ENCODE measurements around the gene PER2.

PER2 gene

GRCh38 chr2:238281826-238282480 lies 6.5 kb downstream of the PER2 start:
- no peaks in the 10 kb centered on the region for H3K27me3 ChIP-seq
- no peak overlapping the region for H3K4me3 ChIP-seq (ENCODE audit: low read depth, low read length)
- H3K9me3 ChIP-seq: no peaks in the 10 kb centered on the region
- H3K4me1 ChIP-seq: no peaks in the 10 kb centered on the region
- TF ChIP-seq CTCF (IDR thresholded peaks at IDR 0.05; ENCODE audit: low read depth, low read length): no peak
- no peak for DNase-seq
- peaks cover 6% of the 10 kb centered on the region for H3K36me3 ChIP-seq

GRCh38 chr2:238280083-238280825 lies 8.2 kb downstream of the PER2 start:
- Histone ChIP-seq H3K4me1 (no peaks in the 10 kb centered on the region), H3K9me3 (no peaks in the 10 kb centered on the region), H3K27me3 (no peaks in the 10 kb centered on the region), H3K36me3 (peaks cover 10% of the 10 kb centered on the region), H3K4me3 (ENCODE audit: low read depth, low read length) (no peak overlapping the region)
- TF ChIP-seq CTCF (IDR thresholded peaks at IDR 0.05; ENCODE audit: low read depth, low read length): no peak
- DNase-seq: no peak

- no peak overlapping the region for H3K4me3 ChIP-seq (ENCODE audit: low read depth, low read length)
- H3K9me3 ChIP-seq: no peaks in the 10 kb centered on the region
- peaks cover 20% of the 10 kb centered on the region for H3K36me3 ChIP-seq
- TF ChIP-seq CTCF (IDR thresholded peaks at IDR 0.05; ENCODE audit: low read depth, low read length): no peak
- no peaks in the 10 kb centered on the region for H3K4me1 ChIP-seq
- DNase-seq: no peak
- H3K27me3 ChIP-seq: no peaks in the 10 kb centered on the region
Observed at GRCh38 chr2:238279324-238279682, 9.1 kb downstream of the PER2 start.

- TF ChIP-seq CTCF (IDR thresholded peaks at IDR 0.05; ENCODE audit: low read depth, low read length): no peak
- no peak for DNase-seq
- Histone ChIP-seq H3K9me3 (no peaks in the 10 kb centered on the region), H3K4me3 (ENCODE audit: low read depth, low read length) (no peak overlapping the region), H3K4me1 (no peaks in the 10 kb centered on the region), H3K36me3 (peaks cover 25% of the 10 kb centered on the region), H3K27me3 (no peaks in the 10 kb centered on the region)
Observed at GRCh38 chr2:238278626-238279323, 9.6 kb downstream of the PER2 start.

- H3K9me3 ChIP-seq: no peaks in the 10 kb centered on the region
- H3K4me3 ChIP-seq (ENCODE audit: low read depth, low read length): no peak overlapping the region
- H3K27me3 ChIP-seq: no peaks in the 10 kb centered on the region
- H3K36me3 ChIP-seq: peaks cover 32% of the 10 kb centered on the region
- peak; percentile 50 for TF ChIP-seq CTCF (IDR thresholded peaks at IDR 0.05; ENCODE audit: low read depth, low read length)
- DNase-seq: peak; percentile 34
- no peaks in the 10 kb centered on the region for H3K4me1 ChIP-seq
Observed at GRCh38 chr2:238277695-238278094, 10.7 kb downstream of the PER2 start.

Measured in BE2C (cell line).